Measurements from ENCODE around the gene LGI4. TPM values are rescaled to one million over a fixed set of nuclear protein-coding genes. Genes with fewer than 3 reads are reported as not detected.

LGI4 gene
- total and polyA plus RNA-seq, 3 donors from 2014 or later, result 4.5 to 7.9 (median 4.5) TPM

- intact Hi-C loops (cut with DNase I; ENCODE audit: low total_unique reads), result no loop called here
- H3K27ac ChIP-seq, result no peak overlapping the region
- no peaks in the 10 kb centered on the region for H3K27me3 ChIP-seq
- peaks cover 9% of the 10 kb centered on the region for H3K4me1 ChIP-seq
- H3K4me3 ChIP-seq, result no peak overlapping the region
- WGBS, 2 donors, result 91 to 92% methylated on average over 16 to 20 of the region's 20 CpGs
- DNase-seq, result no peak
- H3K36me3 ChIP-seq (ENCODE audit: low read depth, missing control alignments), result no peaks in the 10 kb centered on the region
- H3K9me3 ChIP-seq, result no peaks in the 10 kb centered on the region
- no peak for TF ChIP-seq POLR2A (IDR thresholded peaks at IDR 0.05)
- TF ChIP-seq, protein P1, sequence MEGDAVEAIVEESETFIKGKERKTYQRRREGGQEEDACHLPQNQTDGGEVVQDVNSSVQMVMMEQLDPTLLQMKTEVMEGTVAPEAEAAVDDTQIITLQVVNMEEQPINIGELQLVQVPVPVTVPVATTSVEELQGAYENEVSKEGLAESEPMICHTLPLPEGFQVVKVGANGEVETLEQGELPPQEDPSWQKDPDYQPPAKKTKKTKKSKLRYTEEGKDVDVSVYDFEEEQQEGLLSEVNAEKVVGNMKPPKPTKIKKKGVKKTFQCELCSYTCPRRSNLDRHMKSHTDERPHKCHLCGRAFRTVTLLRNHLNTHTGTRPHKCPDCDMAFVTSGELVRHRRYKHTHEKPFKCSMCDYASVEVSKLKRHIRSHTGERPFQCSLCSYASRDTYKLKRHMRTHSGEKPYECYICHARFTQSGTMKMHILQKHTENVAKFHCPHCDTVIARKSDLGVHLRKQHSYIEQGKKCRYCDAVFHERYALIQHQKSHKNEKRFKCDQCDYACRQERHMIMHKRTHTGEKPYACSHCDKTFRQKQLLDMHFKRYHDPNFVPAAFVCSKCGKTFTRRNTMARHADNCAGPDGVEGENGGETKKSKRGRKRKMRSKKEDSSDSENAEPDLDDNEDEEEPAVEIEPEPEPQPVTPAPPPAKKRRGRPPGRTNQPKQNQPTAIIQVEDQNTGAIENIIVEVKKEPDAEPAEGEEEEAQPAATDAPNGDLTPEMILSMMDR (IDR thresholded peaks at IDR 0.05), result no peak
Measured at GRCh38 chr19:35151273-35152065, 16.6 kb upstream of the LGI4 start.

DNA sequence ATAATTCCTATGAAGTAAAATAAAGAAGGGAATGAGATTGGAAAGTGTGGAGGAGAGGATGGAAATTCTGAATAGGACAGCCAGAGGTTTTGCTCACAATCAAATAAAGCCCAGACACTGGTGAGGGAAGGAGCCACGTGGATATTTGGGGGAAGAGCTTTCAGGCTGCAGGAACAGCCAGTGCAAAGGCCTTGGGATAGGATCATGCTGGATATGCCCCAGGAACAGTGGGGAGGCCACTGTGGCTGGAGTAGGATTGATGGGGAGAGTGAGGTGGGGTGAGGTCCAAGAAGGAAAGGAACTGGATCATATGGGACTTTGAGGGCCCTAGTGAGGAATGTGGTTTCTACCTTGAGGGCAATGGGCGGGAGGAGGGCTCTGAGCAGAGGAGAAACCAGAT, 15.6 kb upstream of the LGI4 start:
- intact Hi-C loops (cut with DNase I; ENCODE audit: low total_unique reads), result no loop called here
- Histone ChIP-seq H3K9me3 (no peaks in the 10 kb centered on the region), H3K27ac (no peak overlapping the region), H3K36me3 (ENCODE audit: low read depth, missing control alignments) (no peaks in the 10 kb centered on the region), H3K27me3 (no peaks in the 10 kb centered on the region), H3K4me1 (peaks cover 9% of the 10 kb centered on the region), H3K4me3 (no peak overlapping the region)
- 73 to 82% methylated on average over 2 of the region's 2 CpGs for WGBS, 2 donors
- DNase-seq, result no peak
- TF ChIP-seq POLR2A (IDR thresholded peaks at IDR 0.05), result no peak
- TF ChIP-seq, protein P1 (IDR thresholded peaks at IDR 0.05), result no peak

GRCh38 chr19:35149463-35149862, 14.6 kb upstream of the LGI4 start:
- WGBS, 2 donors, result 75 to 83% methylated on average over 3 of the region's 3 CpGs
- H3K27me3 ChIP-seq, result no peaks in the 10 kb centered on the region
- intact Hi-C loops (cut with DNase I; ENCODE audit: low total_unique reads), result no loop called here

GRCh38 chr19:35146746-35147459, 12.0 kb upstream of the LGI4 start:
- TF ChIP-seq, protein P1 (IDR thresholded peaks at IDR 0.05), result no peak
- TF ChIP-seq POLR2A (IDR thresholded peaks at IDR 0.05), result no peak
- intact Hi-C loops (cut with DNase I; ENCODE audit: low total_unique reads), result no loop called here
- Histone ChIP-seq H3K4me1 (peaks cover 8% of the 10 kb centered on the region), H3K27me3 (no peaks in the 10 kb centered on the region), H3K27ac (no peak overlapping the region), H3K36me3 (ENCODE audit: low read depth, missing control alignments) (no peaks in the 10 kb centered on the region), H3K9me3 (no peaks in the 10 kb centered on the region), H3K4me3 (no peak overlapping the region)
- WGBS, 2 donors, result 81 to 86% methylated on average over 7 of the region's 7 CpGs
- no peak for DNase-seq

More at GRCh38 chr19:35149463-35149862, 14.6 kb upstream of the LGI4 start:
- Histone ChIP-seq H3K9me3 (no peaks in the 10 kb centered on the region), H3K27ac (no peak overlapping the region), H3K4me3 (no peak overlapping the region), H3K36me3 (ENCODE audit: low read depth, missing control alignments) (no peaks in the 10 kb centered on the region), H3K4me1 (peaks cover 3% of the 10 kb centered on the region)
- TF ChIP-seq, protein P1 (IDR thresholded peaks at IDR 0.05), result no peak
- no peak for DNase-seq
